ENCODE measurements around the gene HAUS3.

Gene HAUS3

DNA sequence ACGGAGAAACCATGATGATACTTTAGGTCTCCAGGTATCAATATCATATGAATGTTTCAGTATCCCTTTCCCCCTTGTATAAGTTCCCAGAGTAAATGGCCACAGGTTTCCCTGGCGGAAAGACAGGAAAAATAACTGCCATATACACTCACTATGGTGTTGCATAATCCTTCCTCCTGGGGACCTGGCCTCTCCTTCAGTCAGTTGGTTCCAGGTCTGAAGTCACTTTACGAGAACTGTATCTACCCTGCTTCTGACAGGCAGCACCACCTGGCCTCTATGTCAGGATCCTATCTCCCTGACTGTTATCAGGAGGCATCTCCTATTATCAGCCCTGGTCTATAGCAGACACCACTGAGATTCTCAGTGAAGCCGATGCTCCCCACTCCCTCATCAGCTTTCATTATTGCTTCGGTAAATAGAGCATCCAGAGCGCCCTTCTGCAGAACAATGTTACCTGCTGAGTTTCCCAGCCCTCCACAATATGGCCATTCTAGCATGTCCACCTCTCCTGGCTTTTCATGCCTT is 22.6 kb downstream of the HAUS3 start:
- TF ChIP-seq BACH2 (CRISPR knock-in tag; IDR thresholded peaks at IDR 0.05; ENCODE audit: borderline replicate concordance), result no peak
- TF ChIP-seq RARB (CRISPR knock-in tag; IDR thresholded peaks at IDR 0.05), result no peak
- no peak for TF ChIP-seq ARNTL (CRISPR knock-in tag; IDR thresholded peaks at IDR 0.05; ENCODE audit: borderline replicate concordance, low read depth)
- TF ChIP-seq ZC3H10 (CRISPR knock-in tag; IDR thresholded peaks at IDR 0.05), result no peak
- no peak for TF ChIP-seq CREB5 (CRISPR knock-in tag; IDR thresholded peaks at IDR 0.05; ENCODE audit: low read depth)
- no peak for TF ChIP-seq TOX (CRISPR knock-in tag; IDR thresholded peaks at IDR 0.05; ENCODE audit: borderline replicate concordance)
- TF ChIP-seq GLIS3 (CRISPR knock-in tag; IDR thresholded peaks at IDR 0.05), result no peak
- TF ChIP-seq ZNF70 (CRISPR knock-in tag; IDR thresholded peaks at IDR 0.05), result no peak
- TF ChIP-seq PPARA (CRISPR knock-in tag; IDR thresholded peaks at IDR 0.05; ENCODE audit: borderline replicate concordance), result no peak
- no peak for TF ChIP-seq ZNF565 (CRISPR knock-in tag; conservative IDR thresholded peaks at IDR 0.05; ENCODE audit: low read depth)
- TF ChIP-seq ZNF8 (CRISPR knock-in tag; IDR thresholded peaks at IDR 0.05), result no peak
- no peak for TF ChIP-seq CSDC2 (CRISPR knock-in tag; IDR thresholded peaks at IDR 0.05)
- no peak for TF ChIP-seq PATZ1 (CRISPR knock-in tag; IDR thresholded peaks at IDR 0.05; ENCODE audit: borderline replicate concordance)
- TF ChIP-seq SNAI2 (CRISPR knock-in tag; IDR thresholded peaks at IDR 0.05), result no peak
- TF ChIP-seq, protein P1, sequence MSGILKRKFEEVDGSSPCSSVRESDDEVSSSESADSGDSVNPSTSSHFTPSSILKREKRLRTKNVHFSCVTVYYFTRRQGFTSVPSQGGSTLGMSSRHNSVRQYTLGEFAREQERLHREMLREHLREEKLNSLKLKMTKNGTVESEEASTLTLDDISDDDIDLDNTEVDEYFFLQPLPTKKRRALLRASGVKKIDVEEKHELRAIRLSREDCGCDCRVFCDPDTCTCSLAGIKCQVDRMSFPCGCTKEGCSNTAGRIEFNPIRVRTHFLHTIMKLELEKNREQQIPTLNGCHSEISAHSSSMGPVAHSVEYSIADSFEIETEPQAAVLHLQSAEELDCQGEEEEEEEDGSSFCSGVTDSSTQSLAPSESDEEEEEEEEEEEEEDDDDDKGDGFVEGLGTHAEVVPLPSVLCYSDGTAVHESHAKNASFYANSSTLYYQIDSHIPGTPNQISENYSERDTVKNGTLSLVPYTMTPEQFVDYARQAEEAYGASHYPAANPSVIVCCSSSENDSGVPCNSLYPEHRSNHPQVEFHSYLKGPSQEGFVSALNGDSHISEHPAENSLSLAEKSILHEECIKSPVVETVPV (CRISPR knock-in tag; IDR thresholded peaks at IDR 0.05), result no peak
- ATAC-seq, result no peak

DNA sequence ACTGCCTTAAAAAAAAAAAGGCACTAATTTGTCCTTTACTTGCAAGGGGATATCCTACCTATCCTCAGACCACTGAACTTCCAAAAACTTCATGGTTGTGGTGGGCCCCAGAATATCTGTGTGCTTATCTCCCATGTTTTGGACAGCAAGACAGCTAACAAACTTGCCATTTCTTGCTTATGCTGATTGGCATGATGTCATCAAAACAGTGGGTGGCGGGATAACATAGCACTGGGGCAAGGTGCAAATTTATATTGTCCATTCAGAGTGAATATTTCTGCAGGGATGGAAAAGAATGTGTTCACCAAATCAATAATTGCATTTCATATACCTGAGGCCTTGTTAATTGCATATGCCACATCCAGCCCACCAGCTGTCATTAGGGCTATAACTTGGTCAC is 23.5 kb downstream of the HAUS3 start:
- no peak for ATAC-seq
- TF ChIP-seq PPARA (CRISPR knock-in tag; IDR thresholded peaks at IDR 0.05; ENCODE audit: borderline replicate concordance), result no peak
- TF ChIP-seq ARNTL (CRISPR knock-in tag; IDR thresholded peaks at IDR 0.05; ENCODE audit: borderline replicate concordance, low read depth), result no peak
- no peak for TF ChIP-seq BACH2 (CRISPR knock-in tag; IDR thresholded peaks at IDR 0.05; ENCODE audit: borderline replicate concordance)
- TF ChIP-seq ZFP30 (CRISPR knock-in tag; IDR thresholded peaks at IDR 0.05), result no peak
- TF ChIP-seq SNAI2 (CRISPR knock-in tag; IDR thresholded peaks at IDR 0.05), result no peak
- no peak for TF ChIP-seq ZNF565 (CRISPR knock-in tag; conservative IDR thresholded peaks at IDR 0.05; ENCODE audit: low read depth)
- TF ChIP-seq PATZ1 (CRISPR knock-in tag; IDR thresholded peaks at IDR 0.05; ENCODE audit: borderline replicate concordance), result no peak
- no peak for TF ChIP-seq TCF4 (CRISPR knock-in tag; IDR thresholded peaks at IDR 0.05; ENCODE audit: borderline replicate concordance)
- TF ChIP-seq ISL1 (CRISPR knock-in tag; IDR thresholded peaks at IDR 0.05), result no peak
- TF ChIP-seq CSDC2 (CRISPR knock-in tag; IDR thresholded peaks at IDR 0.05), result no peak
- no peak for TF ChIP-seq ZC3H10 (CRISPR knock-in tag; IDR thresholded peaks at IDR 0.05)
- TF ChIP-seq OSR1 (CRISPR knock-in tag; IDR thresholded peaks at IDR 0.05), result no peak
- TF ChIP-seq ZNF8 (CRISPR knock-in tag; IDR thresholded peaks at IDR 0.05), result no peak
- no peak for TF ChIP-seq ZFP3 (CRISPR knock-in tag; IDR thresholded peaks at IDR 0.05)
- TF ChIP-seq, protein P2, sequence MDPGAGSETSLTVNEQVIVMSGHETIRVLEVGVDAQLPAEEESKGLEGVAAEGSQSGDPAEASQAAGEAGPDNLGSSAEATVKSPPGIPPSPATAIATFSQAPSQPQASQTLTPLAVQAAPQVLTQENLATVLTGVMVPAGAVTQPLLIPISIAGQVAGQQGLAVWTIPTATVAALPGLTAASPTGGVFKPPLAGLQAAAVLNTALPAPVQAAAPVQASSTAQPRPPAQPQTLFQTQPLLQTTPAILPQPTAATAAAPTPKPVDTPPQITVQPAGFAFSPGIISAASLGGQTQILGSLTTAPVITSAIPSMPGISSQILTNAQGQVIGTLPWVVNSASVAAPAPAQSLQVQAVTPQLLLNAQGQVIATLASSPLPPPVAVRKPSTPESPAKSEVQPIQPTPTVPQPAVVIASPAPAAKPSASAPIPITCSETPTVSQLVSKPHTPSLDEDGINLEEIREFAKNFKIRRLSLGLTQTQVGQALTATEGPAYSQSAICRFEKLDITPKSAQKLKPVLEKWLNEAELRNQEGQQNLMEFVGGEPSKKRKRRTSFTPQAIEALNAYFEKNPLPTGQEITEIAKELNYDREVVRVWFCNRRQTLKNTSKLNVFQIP (CRISPR knock-in tag; IDR thresholded peaks at IDR 0.05; ENCODE audit: borderline replicate concordance, low read depth), result no peak

DNA sequence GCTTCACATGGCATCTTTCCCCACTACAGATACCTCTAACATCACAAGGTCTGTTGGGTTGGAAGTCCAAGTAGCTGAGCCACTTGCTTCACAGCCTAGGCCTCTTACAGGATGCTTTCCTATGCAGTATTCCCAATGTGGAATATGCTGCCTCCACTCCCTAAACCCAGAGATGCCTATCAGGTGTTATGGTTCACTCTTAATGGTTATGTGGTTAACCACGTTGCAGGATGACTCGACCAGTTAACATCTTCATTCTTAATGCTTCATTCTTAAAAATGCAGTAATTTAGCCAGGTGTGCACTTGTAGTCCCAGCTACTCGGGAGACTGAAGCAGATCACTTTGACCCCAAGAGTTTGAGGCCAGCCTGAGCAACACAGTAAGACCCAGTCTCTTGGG is 24.2 kb downstream of the HAUS3 start:
- no peak for ATAC-seq
- no peak for TF ChIP-seq ARNTL (CRISPR knock-in tag; IDR thresholded peaks at IDR 0.05; ENCODE audit: borderline replicate concordance, low read depth)
- TF ChIP-seq ISL1 (CRISPR knock-in tag; IDR thresholded peaks at IDR 0.05), result no peak
- no peak for TF ChIP-seq ZFP30 (CRISPR knock-in tag; IDR thresholded peaks at IDR 0.05)
- TF ChIP-seq CREB5 (CRISPR knock-in tag; IDR thresholded peaks at IDR 0.05; ENCODE audit: low read depth), result no peak
- TF ChIP-seq TCF4 (CRISPR knock-in tag; IDR thresholded peaks at IDR 0.05; ENCODE audit: borderline replicate concordance), result no peak
- no peak for TF ChIP-seq RARB (CRISPR knock-in tag; IDR thresholded peaks at IDR 0.05)
- TF ChIP-seq PPARA (CRISPR knock-in tag; IDR thresholded peaks at IDR 0.05; ENCODE audit: borderline replicate concordance), result no peak
- no peak for TF ChIP-seq ESRRG (CRISPR knock-in tag; IDR thresholded peaks at IDR 0.05)
- TF ChIP-seq, protein P2 (CRISPR knock-in tag; IDR thresholded peaks at IDR 0.05; ENCODE audit: borderline replicate concordance, low read depth), result no peak
- no peak for TF ChIP-seq OSR1 (CRISPR knock-in tag; IDR thresholded peaks at IDR 0.05)
- TF ChIP-seq ZFP3 (CRISPR knock-in tag; IDR thresholded peaks at IDR 0.05), result no peak
- TF ChIP-seq ZNF70 (CRISPR knock-in tag; IDR thresholded peaks at IDR 0.05), result no peak

All from SK-N-SH treated with all-trans-retinoic acid at 6 μM for 48 hours (cell line).